Osteocyte (in vitro differentiated cells): ENCODE measurements around the gene RPL22. TPM values are rescaled to one million over a fixed set of nuclear protein-coding genes. Genes with fewer than 3 reads are reported as not detected.

Experiments
- DNase-seq: peaks from one replicate; pipeline ENCODE4 v3.0.0; 2021; ENCODE audit warnings: mixed read lengths; ENCODE audit not compliant: unreplicated experiment; ENCODE audit errors: extremely low spot score
- H3K27ac Mint-ChIP-seq: one replicate; pipeline ENCODE4 v1.8.0; 2021; ENCODE audit warnings: mild to moderate bottlenecking, mixed read lengths; ENCODE audit not compliant: unreplicated experiment
- H3K27me3 Mint-ChIP-seq: one replicate; pipeline ENCODE4 v1.8.0; 2021; ENCODE audit warnings: mixed read lengths; ENCODE audit not compliant: unreplicated experiment
- H3K36me3 Mint-ChIP-seq: one replicate; pipeline ENCODE4 v1.8.0; 2021; ENCODE audit warnings: mixed read lengths; ENCODE audit not compliant: unreplicated experiment
- H3K4me1 Mint-ChIP-seq: one replicate; pipeline ENCODE4 v1.8.0; 2021; ENCODE audit warnings: mixed read lengths; ENCODE audit not compliant: unreplicated experiment
- H3K4me3 Mint-ChIP-seq: one replicate; pipeline ENCODE4 v1.8.0; 2021; ENCODE audit warnings: mild to moderate bottlenecking, moderate library complexity, mixed read lengths; ENCODE audit not compliant: unreplicated experiment
- H3K9me3 Mint-ChIP-seq: one replicate; pipeline ENCODE4 v1.8.0; 2021; ENCODE audit warnings: mixed read lengths; ENCODE audit not compliant: unreplicated experiment
- total RNA-seq: library from RNA; stranded (reverse); gene quantifications from 2 replicates; pipeline ENCODE4 v1.2.1, GENCODE V29; 2021
- TF ChIP-seq, protein P1 (sequence below): fragments of 200-600 bp; sonication (generic); IDR thresholded peaks from 2 replicates; pipeline ENCODE4 v1.5.0; 2021; ENCODE audit warnings: antibody characterized with exemption, mild to moderate bottlenecking, moderate library complexity

The RPL22 gene
- total RNA-seq, 1 donor from 2014 or later = 373 TPM

DNA sequence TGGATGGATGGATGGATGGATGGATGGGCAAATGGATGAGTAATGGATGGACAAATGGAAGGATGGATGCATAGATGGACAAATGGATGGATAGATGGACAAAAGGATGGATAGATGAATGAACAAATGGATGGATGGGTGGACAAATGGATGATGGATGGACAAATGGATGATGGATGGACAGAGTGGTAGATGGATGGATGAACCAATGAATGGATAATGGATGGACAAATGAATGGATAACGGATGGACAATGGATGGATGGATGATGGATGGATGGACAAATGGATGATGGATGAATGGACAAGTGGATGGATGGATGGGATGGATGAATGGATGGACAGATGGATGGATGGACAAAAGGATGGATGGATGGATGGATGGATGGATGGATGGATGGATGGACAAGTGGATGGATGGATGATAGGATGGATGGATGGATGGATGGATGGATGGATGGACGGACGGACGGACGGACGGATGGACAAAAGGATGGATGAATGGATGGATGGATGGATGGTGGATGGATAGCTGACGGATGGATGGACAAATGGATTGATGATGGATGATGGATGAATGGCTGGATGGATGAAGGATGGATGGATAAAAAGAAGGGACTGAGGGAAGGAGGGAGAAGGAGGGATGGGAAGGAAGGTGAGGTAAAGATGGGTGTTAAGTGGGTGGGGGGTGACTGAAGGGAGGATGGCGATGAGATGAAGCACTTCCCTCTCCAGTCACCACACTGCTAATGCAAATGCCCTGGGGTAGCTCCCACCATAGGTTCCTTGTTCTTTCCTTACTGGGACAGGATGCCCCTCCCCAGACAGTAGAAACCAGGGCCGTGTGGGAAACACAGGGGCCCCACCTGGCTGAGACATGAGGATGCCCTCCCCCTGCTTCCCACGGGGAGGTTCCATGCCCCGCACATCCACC is 49.1 kb downstream of the RPL22 start:
- Mint-ChIP-seq H3K4me1 (peaks cover 2% of the 10 kb centered on the region), H3K27ac (no peak overlapping the region), H3K27me3 (peaks cover 13% of the 10 kb centered on the region), H3K9me3 (no peaks in the 10 kb centered on the region), H3K4me3 (no peak overlapping the region), H3K36me3 (no peaks in the 10 kb centered on the region)
- TF ChIP-seq, protein P1, sequence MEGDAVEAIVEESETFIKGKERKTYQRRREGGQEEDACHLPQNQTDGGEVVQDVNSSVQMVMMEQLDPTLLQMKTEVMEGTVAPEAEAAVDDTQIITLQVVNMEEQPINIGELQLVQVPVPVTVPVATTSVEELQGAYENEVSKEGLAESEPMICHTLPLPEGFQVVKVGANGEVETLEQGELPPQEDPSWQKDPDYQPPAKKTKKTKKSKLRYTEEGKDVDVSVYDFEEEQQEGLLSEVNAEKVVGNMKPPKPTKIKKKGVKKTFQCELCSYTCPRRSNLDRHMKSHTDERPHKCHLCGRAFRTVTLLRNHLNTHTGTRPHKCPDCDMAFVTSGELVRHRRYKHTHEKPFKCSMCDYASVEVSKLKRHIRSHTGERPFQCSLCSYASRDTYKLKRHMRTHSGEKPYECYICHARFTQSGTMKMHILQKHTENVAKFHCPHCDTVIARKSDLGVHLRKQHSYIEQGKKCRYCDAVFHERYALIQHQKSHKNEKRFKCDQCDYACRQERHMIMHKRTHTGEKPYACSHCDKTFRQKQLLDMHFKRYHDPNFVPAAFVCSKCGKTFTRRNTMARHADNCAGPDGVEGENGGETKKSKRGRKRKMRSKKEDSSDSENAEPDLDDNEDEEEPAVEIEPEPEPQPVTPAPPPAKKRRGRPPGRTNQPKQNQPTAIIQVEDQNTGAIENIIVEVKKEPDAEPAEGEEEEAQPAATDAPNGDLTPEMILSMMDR = no peak
- DNase-seq = no peak

DNA sequence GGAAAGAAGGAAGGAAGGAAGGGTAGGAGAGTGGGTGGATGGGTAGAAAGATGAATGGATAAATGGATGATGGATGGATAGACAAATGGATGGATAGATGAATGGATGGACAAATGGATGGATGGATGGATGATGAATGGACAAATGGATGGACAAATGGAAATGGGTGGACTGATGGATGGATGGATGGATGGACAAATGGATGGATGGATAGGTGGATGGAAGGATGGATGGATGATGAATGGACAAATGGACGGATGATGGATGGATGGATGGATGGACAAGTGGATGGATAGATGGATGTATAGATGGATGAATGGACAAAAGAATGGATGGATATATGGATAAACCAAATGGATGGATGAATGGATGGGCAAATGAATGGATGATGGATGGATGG is 49.8 kb downstream of the RPL22 start:
- Mint-ChIP-seq H3K27ac (no peak overlapping the region), H3K9me3 (no peaks in the 10 kb centered on the region), H3K36me3 (no peaks in the 10 kb centered on the region), H3K4me3 (no peak overlapping the region), H3K4me1 (peaks cover 2% of the 10 kb centered on the region), H3K27me3 (peaks cover 14% of the 10 kb centered on the region)
- TF ChIP-seq, protein P1 = no peak
- no peak for DNase-seq

DNA sequence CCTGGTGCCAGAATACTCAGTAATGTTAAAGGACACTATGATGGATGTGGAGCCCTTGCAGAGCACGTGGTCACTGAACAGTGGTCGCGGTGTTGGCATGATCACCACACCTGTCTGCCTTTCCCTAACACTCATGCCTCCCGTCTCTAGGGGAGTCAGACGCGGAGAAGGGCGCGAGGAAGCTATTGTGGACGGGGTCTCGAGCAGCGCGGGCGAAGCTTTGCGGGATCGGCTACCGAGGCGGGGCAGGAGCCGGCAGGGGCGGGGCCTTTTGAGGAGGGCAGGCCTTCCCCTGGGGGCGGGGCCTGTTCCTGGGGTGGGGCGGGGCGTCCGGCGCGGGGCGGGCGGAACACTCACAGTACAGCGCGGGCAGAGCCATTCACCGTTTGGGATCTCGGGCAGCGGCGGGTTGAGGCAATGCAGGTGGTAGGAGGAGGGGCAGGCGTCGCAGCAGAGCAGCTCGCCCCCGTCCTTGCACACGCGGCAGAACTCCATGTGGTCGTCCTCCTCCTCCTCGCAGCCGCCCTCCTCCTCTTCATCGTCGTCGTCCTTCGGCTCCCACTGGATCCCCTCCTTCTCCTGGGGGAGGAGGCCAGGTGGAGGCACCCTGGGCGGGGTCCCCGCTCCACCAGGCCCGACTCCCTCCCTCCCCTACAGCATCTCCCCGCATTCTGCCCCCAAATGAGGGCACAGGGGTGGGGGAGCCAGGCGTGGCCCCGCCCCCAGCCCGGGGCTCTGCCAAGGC is 50.7 kb downstream of the RPL22 start:
- H3K4me3 Mint-ChIP-seq = no peak overlapping the region
- TF ChIP-seq, protein P1 = no peak
- no peak for DNase-seq
- peaks cover 23% of the 10 kb centered on the region for H3K27me3 Mint-ChIP-seq
- H3K4me1 Mint-ChIP-seq = peaks cover 2% of the 10 kb centered on the region
- H3K9me3 Mint-ChIP-seq = no peaks in the 10 kb centered on the region
- H3K27ac Mint-ChIP-seq = no peak overlapping the region
- no peaks in the 10 kb centered on the region for H3K36me3 Mint-ChIP-seq

DNA sequence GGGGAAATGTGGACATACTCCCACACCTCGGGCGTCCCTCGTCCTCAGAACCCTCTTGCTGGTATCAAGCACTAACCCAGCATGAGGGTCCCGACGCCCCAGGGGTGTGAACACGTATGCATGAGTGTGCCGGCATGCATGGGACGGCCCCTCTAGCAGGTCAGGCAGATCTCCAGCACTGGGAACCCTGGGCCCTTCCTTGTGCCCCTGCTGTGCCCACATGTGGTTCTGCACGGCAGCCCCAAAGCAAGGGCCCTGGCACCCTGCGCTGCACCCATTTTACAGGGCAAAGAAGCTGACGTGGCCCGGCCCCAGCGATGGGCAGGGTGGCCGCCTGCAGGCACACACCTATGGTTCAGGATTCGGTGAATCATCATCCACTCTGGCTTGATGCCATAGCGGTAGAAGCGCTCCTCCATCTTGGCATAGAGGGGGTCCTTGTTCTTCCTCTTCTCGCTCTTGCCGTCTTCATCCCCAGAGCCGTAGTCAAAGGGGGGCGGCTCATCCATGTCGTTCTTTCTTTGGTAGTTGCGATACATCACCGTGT is 53.5 kb downstream of the RPL22 start:
- peaks cover 20% of the 10 kb centered on the region for H3K27me3 Mint-ChIP-seq
- H3K27ac Mint-ChIP-seq = no peak overlapping the region
- H3K9me3 Mint-ChIP-seq = no peaks in the 10 kb centered on the region
- no peak for DNase-seq
- H3K4me1 Mint-ChIP-seq = peaks cover 2% of the 10 kb centered on the region
- TF ChIP-seq, protein P1 = no peak
- H3K36me3 Mint-ChIP-seq = no peaks in the 10 kb centered on the region
- no peak overlapping the region for H3K4me3 Mint-ChIP-seq

DNA sequence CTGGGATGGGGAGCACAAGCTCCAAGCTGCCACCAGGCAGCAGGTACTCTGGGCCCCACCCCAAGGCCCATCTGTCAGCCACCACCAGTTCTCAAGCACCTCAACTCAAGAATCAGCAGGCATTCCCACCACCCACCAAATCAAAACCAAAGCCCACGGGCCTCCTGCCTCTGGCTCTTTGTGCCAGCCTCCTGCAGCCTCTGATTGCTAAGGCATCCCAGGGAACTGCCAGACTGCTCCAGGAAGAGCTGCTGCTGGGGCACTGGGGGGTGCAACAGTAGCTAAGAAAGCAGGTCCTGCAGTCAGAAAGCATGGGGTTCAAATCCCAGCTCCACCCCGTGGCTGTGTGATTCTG is 54.0 kb downstream of the RPL22 start:
- no peak for DNase-seq
- H3K36me3 Mint-ChIP-seq = no peaks in the 10 kb centered on the region
- H3K4me3 Mint-ChIP-seq = no peak overlapping the region
- no peak overlapping the region for H3K27ac Mint-ChIP-seq
- peaks cover 20% of the 10 kb centered on the region for H3K27me3 Mint-ChIP-seq
- H3K9me3 Mint-ChIP-seq = no peaks in the 10 kb centered on the region
- H3K4me1 Mint-ChIP-seq = peaks cover 2% of the 10 kb centered on the region
- TF ChIP-seq, protein P1 = no peak
